T-helper 1 cell treated with Interleukin-12 subunit alpha and Interleukin-12 subunit beta and Interleukin-4 antibody, amounts not matched to agents 30 μg/mL and 1 μg/mL, for 36 hours (primary cell): ENCODE data around the gene ZNF611.
"Not testable (repeated sequence)": the region's sequence is repeated elsewhere in the genome, so short reads cannot be mapped to it uniquely, and the experiment has no call there.

Experiments
- H3K27ac Mint-ChIP-seq: one replicate; pipeline ENCODE4 v1.8.0; 2021; ENCODE audit warnings: mild to moderate bottlenecking, mixed read lengths
- H3K27me3 Mint-ChIP-seq: one replicate; pipeline ENCODE4 v1.8.0; 2021; ENCODE audit warnings: low read depth, mixed read lengths
- H3K36me3 Mint-ChIP-seq: one replicate; pipeline ENCODE4 v1.8.0; 2021; ENCODE audit warnings: low read depth, mixed read lengths
- H3K4me1 Mint-ChIP-seq: one replicate; pipeline ENCODE4 v1.8.0; 2021; ENCODE audit warnings: low read depth, mixed read lengths
- H3K4me3 Mint-ChIP-seq: one replicate; pipeline ENCODE4 v1.8.0; 2021; ENCODE audit warnings: mild to moderate bottlenecking, moderate library complexity, mixed read lengths
- H3K9me3 Mint-ChIP-seq: one replicate; pipeline ENCODE4 v1.8.0; 2021; ENCODE audit warnings: mixed read lengths

ZNF611 gene

GRCh38 chr19:52725528-52725961 lies 9.3 kb downstream of the ZNF611 start:
- Mint-ChIP-seq H3K4me3 (no peak overlapping the region), H3K27me3 (no peaks in the 10 kb centered on the region), H3K36me3 (peaks cover 72% of the 10 kb centered on the region), H3K4me1 (peaks cover 3% of the 10 kb centered on the region), H3K9me3 (peaks cover 37% of the 10 kb centered on the region), H3K27ac (no peak overlapping the region)

- peaks cover 39% of the 10 kb centered on the region for H3K9me3 Mint-ChIP-seq
- no peak overlapping the region for H3K4me3 Mint-ChIP-seq
- no peak overlapping the region for H3K27ac Mint-ChIP-seq
- H3K36me3 Mint-ChIP-seq: peaks cover 73% of the 10 kb centered on the region
- H3K4me1 Mint-ChIP-seq: peaks cover 3% of the 10 kb centered on the region
- H3K27me3 Mint-ChIP-seq: no peaks in the 10 kb centered on the region
Observed at GRCh38 chr19:52724701-52725514, 9.9 kb downstream of the ZNF611 start.

GRCh38 chr19:52723907-52724598 lies 10.8 kb downstream of the ZNF611 start:
- H3K36me3 Mint-ChIP-seq: peaks cover 76% of the 10 kb centered on the region
- H3K9me3 Mint-ChIP-seq: peaks cover 44% of the 10 kb centered on the region
- H3K27ac Mint-ChIP-seq, H3K27me3 Mint-ChIP-seq, H3K4me3 Mint-ChIP-seq, H3K4me1 Mint-ChIP-seq: not testable (repeated sequence)

GRCh38 chr19:52722062-52723003 lies 12.5 kb downstream of the ZNF611 start:
- Mint-ChIP-seq H3K4me1 (peaks cover 5% of the 10 kb centered on the region), H3K9me3 (peaks cover 40% of the 10 kb centered on the region), H3K27ac (no peak overlapping the region), H3K27me3 (no peaks in the 10 kb centered on the region), H3K4me3 (no peak overlapping the region), H3K36me3 (peaks cover 70% of the 10 kb centered on the region)

GRCh38 chr19:52720541-52720940 lies 14.3 kb downstream of the ZNF611 start:
- H3K27me3 Mint-ChIP-seq, H3K27ac Mint-ChIP-seq, H3K4me3 Mint-ChIP-seq: not testable (repeated sequence)
- Mint-ChIP-seq H3K4me1 (peaks cover 15% of the 10 kb centered on the region), H3K9me3 (peaks cover 52% of the 10 kb centered on the region), H3K36me3 (peaks cover 74% of the 10 kb centered on the region)

- Mint-ChIP-seq H3K4me3 (no peak overlapping the region), H3K9me3 (peaks cover 53% of the 10 kb centered on the region), H3K4me1 (peaks cover 17% of the 10 kb centered on the region), H3K27ac (no peak overlapping the region), H3K36me3 (peaks cover 78% of the 10 kb centered on the region), H3K27me3 (no peaks in the 10 kb centered on the region)
Observed at GRCh38 chr19:52716522-52716921, 18.3 kb downstream of the ZNF611 start.

- H3K4me1 Mint-ChIP-seq: peaks cover 17% of the 10 kb centered on the region
- peak overlapping the region; percentile 77 for H3K27ac Mint-ChIP-seq
- peaks cover 58% of the 10 kb centered on the region for H3K9me3 Mint-ChIP-seq
- not testable (repeated sequence) for H3K27me3 Mint-ChIP-seq
- peak overlapping the region; percentile 19 for H3K4me3 Mint-ChIP-seq
- H3K36me3 Mint-ChIP-seq: peaks cover 78% of the 10 kb centered on the region
Observed at GRCh38 chr19:52715902-52716301, 18.9 kb downstream of the ZNF611 start.

GRCh38 chr19:52715330-52715729 lies 19.5 kb downstream of the ZNF611 start:
- H3K36me3 Mint-ChIP-seq: peaks cover 80% of the 10 kb centered on the region
- H3K4me3 Mint-ChIP-seq, H3K27me3 Mint-ChIP-seq: not testable (repeated sequence)
- peak overlapping the region; percentile 77 for H3K27ac Mint-ChIP-seq
- H3K4me1 Mint-ChIP-seq: peaks cover 17% of the 10 kb centered on the region
- H3K9me3 Mint-ChIP-seq: peaks cover 61% of the 10 kb centered on the region

- H3K36me3 Mint-ChIP-seq: peaks cover 84% of the 10 kb centered on the region
- H3K27me3 Mint-ChIP-seq, H3K27ac Mint-ChIP-seq, H3K4me3 Mint-ChIP-seq: not testable (repeated sequence)
- H3K4me1 Mint-ChIP-seq: peaks cover 15% of the 10 kb centered on the region
- H3K9me3 Mint-ChIP-seq: peaks cover 58% of the 10 kb centered on the region
Observed at GRCh38 chr19:52713051-52713450, 21.8 kb downstream of the ZNF611 start.

- peaks cover 63% of the 10 kb centered on the region for H3K9me3 Mint-ChIP-seq
- H3K4me3 Mint-ChIP-seq, H3K27ac Mint-ChIP-seq, H3K27me3 Mint-ChIP-seq: not testable (repeated sequence)
- H3K4me1 Mint-ChIP-seq: peaks cover 15% of the 10 kb centered on the region
- H3K36me3 Mint-ChIP-seq: peaks cover 86% of the 10 kb centered on the region
Observed at GRCh38 chr19:52711661-52712060, 23.2 kb downstream of the ZNF611 start.

- Mint-ChIP-seq H3K4me3 (no peak overlapping the region), H3K36me3 (peaks cover 86% of the 10 kb centered on the region), H3K27me3 (no peaks in the 10 kb centered on the region), H3K4me1 (peaks cover 5% of the 10 kb centered on the region), H3K27ac (no peak overlapping the region), H3K9me3 (peaks cover 67% of the 10 kb centered on the region)
Observed at GRCh38 chr19:52710538-52710937, 24.3 kb downstream of the ZNF611 start.

GRCh38 chr19:52705615-52706014 lies 29.2 kb downstream of the ZNF611 start:
- peaks cover 65% of the 10 kb centered on the region for H3K9me3 Mint-ChIP-seq

GRCh38 chr19:52703917-52704316 lies 30.9 kb downstream of the ZNF611 start:
- Mint-ChIP-seq H3K9me3 (peaks cover 71% of the 10 kb centered on the region), H3K36me3 (peaks cover 60% of the 10 kb centered on the region), H3K27ac (no peak overlapping the region), H3K4me1 (no peaks in the 10 kb centered on the region), H3K27me3 (no peaks in the 10 kb centered on the region), H3K4me3 (no peak overlapping the region)

More at GRCh38 chr19:52705615-52706014, 29.2 kb downstream of the ZNF611 start:
- not testable (repeated sequence) for H3K27me3 Mint-ChIP-seq, H3K4me1 Mint-ChIP-seq, H3K27ac Mint-ChIP-seq, H3K4me3 Mint-ChIP-seq
- H3K36me3 Mint-ChIP-seq: peaks cover 67% of the 10 kb centered on the region

GRCh38 chr19:52700673-52701072 lies 34.2 kb downstream of the ZNF611 start:
- H3K27me3 Mint-ChIP-seq: no peaks in the 10 kb centered on the region
- H3K4me1 Mint-ChIP-seq: no peaks in the 10 kb centered on the region
- no peak overlapping the region for H3K27ac Mint-ChIP-seq
- H3K36me3 Mint-ChIP-seq: peaks cover 33% of the 10 kb centered on the region
- peaks cover 61% of the 10 kb centered on the region for H3K9me3 Mint-ChIP-seq
- H3K4me3 Mint-ChIP-seq: no peak overlapping the region
